ENCODE data around the gene PRSS21. TPM values are rescaled to one million over a fixed set of nuclear protein-coding genes. Genes with fewer than 3 reads are reported as not detected.

The PRSS21 gene
- total RNA-seq, 1 donor from 2014 or later, result not detected

- no peak for DNase-seq
These were observed 28.1 kb downstream of the PRSS21 start for GRCh38 chr16:2845116-2845515.

DNA sequence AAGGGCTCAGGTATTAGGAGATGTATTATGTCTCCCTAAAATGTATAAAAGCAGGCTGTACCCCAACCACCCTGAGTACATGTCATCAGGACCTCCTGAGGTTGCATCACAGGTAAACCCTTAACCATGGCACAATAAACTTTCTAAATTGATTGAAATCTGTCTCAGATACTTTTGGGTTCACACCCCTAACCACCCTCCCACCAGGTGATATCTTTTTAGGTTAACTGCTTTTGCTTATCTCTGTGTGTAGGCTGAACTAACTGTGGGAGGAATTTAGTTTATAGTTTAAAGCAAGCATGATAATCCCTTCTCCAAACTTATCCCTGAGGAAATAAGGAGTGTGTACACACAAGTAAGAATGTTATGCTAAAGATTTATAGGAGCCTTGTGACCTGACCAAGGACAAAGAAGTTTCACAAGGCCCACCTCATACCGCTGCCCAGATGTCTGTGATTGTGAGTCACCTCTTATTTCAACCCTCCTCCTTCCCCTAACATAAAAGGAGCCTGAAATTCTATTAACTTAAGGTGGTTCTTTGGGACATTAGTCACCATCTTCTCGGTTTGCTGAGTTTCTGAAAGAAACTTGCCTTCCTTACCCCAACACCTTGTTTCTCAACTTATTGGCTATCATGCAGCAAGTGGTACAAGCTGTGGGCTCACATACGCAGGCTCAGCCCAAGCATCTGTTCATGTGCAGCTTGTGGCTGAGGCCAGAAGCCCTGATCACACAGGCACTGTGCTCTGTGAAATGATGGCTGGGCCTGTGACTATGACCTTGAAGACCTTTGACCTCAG is 29.7 kb downstream of the PRSS21 start:
- no peak for DNase-seq

DNA sequence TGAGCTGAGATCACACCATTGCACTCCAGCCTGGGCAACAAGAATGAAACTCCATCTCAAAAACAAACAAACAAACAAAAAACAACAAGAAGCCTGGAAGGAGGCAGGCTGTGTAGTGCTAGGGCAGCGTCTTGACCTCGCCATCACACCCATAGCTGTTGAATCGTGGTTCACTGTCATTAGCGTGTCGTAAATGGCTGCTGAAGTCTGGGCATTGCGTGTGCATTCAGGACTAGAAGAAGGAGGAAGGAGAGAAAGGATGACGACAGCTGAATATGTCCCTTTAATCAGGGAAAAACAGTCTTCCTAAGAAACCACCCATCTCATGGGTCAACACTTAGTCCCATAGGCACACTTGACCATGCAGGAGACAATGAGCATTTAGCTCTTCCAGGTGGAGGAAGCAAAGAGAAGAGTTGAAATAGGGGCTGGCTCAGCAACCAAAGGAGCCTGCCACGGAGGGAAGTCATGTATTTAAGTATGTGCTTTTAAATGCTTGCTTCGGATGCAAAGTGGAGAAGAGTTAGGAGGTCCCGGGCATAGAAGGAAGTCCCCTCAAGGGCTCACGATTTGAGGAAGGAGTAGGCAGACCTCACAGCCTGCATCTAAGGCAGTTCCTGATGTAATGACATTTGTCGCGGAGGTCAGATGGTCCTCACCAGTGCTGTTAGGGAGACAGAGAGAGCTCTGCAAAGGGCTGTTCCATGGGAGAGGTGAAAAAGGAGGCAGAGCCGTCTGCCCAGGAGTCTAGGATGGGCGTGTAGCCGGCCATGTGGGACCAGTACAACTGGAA is 32.1 kb downstream of the PRSS21 start:
- no peak for DNase-seq

DNA sequence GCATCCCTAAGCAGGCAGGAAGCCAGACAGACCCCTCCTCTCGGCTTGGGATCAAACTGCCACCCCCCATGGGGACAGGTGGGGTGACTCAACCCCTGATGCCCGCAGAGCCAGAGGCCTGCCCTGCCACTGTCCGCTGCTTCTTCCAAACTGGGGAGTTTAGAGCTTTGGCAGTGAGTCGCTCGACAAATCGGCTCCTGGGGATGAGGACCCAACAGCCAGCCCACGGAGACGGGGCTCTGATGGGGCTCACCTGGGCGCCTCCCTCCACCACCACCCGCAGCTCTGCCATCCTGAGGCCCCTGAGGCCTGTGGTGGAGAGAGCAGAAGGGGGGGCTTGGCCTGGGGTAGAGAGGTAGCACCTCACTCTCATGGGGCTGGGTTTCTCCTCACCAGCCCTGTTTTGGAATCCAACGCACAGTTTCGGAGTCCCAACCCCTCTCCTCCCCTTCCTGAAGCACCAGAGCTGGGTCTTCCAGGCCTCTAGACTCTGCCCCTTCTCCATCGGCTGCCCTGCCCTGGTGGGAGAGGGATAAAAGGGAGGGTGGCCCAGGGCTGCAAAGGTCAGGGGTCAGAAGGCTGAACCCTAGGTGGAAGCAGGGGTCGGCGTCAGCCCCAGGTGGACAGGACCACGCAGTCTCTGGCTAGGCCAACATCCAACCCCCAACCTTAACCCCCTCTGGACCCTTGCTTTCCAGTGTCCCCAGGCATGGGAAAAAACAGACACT is 35.1 kb downstream of the PRSS21 start:
- DNase-seq, result no peak

GRCh38 chr16:2852731-2853507 is 35.9 kb downstream of the PRSS21 start:
- no peak for DNase-seq

- DNase-seq, result no peak
These were observed 36.6 kb downstream of the PRSS21 start for GRCh38 chr16:2853531-2854073.

DNA sequence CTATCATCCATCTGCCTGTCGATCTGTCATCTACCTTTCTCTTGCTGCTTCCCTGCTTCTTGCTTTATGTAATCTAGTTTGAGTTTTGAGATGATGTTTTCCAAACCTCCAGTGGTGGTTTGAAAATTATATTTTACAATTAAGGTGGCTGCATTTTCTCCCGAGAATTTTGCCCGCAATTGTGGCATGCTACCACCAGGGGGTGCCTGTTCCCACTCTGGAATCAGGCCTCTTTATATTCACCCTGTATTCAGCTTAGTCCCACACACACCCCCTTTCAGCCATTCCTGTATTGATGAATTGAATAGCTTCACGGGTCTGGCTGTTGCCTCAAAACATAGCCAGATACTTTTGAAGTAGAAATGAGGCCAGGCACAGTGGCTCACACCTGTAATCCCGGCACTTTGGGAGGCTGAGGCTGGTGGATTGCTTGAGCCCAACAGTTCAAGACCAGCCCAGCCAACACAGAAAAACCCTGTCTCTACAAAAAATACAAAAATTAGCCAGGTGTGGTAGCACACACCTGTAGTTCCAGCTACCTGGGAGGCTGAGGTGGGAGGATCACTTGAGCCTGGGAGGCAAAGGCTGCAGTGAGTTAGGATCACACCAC is 37.8 kb downstream of the PRSS21 start:
- DNase-seq, result no peak

GRCh38 chr16:2855536-2855935 is 38.5 kb downstream of the PRSS21 start:
- no peak for DNase-seq

- DNase-seq, result no peak
These were observed 39.1 kb downstream of the PRSS21 start for GRCh38 chr16:2856061-2856670.

DNA sequence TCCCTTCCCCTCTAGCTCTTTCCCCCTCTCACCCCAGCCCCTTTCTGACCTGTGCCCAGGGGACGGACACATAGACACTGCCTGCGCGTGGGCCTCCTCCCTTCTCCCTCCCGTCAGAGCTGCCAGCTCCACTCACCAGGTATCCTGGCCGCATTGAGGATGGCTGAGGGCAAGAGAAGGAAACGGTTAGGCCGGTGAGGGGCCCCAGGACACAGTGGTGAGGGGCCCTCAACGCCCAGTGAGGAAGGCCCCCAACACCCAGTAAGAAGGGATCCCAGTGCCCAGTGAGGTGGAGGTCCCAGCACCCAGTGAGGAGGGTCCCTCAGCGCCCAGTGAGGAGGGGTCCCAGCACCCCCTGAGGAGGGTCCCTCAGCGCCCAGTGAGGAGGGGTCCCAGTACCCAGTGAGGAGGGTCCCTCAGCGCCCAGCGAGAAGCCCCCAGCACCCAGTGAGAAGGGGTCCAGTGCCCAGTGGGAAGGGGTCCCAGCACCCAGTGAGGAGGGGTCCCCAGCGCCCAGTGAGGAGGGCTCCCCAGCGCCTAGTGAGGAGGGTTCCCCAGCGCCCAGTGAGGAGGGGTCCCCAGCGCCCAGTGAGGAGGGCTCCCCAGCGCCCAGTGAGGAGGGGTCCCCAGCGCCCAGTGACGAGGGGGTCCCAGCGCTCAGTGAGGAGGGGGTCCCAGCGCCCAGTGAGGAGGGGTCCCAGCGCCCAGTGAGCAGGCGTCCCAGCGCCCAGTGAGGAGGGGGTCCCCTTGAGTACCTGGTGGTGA is 39.8 kb downstream of the PRSS21 start:
- DNase-seq, result no peak

GRCh38 chr16:2857451-2858244 is 40.6 kb downstream of the PRSS21 start, which contains the start of gene PRSS22:
Gene PRSS22, minus strand, starts transcription at chr16:2858170. Its CDS starts 66 bp downstream, at chr16:2858104.
- DNase-seq, result peak; percentile 36

GRCh38 chr16:2858245-2859025 is 41.4 kb downstream of the PRSS21 start:
- DNase-seq, result peak; percentile 9

DNA sequence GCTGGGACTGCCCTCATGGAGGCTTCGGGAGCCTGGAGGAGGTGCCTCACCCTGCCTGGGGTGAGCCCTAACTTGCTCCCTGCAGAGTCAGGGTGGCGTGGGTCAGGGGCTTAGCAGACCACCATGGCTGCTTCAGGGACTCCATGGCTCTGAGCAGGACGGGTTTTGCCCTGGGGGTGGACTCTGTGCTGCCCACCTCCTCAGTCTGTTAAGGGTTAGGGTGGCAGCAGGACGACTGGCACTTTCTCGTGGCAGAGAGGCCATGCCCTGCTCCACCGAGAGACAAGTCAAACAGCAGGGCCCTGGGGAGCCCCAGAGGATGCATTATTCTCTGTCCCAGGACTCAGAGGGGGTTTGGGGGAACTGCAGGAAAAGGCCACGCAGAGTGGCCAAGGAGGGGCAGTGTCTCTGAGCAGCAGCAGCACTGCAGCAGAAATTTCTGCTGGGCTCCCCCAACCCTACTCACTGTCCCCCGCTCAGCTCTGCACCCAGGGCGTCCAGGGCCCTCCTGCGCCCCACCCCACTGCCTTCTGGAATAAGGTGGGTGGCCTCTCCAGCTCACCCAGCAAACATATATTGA is 42.7 kb downstream of the PRSS21 start:
- DNase-seq, result no peak

DNA sequence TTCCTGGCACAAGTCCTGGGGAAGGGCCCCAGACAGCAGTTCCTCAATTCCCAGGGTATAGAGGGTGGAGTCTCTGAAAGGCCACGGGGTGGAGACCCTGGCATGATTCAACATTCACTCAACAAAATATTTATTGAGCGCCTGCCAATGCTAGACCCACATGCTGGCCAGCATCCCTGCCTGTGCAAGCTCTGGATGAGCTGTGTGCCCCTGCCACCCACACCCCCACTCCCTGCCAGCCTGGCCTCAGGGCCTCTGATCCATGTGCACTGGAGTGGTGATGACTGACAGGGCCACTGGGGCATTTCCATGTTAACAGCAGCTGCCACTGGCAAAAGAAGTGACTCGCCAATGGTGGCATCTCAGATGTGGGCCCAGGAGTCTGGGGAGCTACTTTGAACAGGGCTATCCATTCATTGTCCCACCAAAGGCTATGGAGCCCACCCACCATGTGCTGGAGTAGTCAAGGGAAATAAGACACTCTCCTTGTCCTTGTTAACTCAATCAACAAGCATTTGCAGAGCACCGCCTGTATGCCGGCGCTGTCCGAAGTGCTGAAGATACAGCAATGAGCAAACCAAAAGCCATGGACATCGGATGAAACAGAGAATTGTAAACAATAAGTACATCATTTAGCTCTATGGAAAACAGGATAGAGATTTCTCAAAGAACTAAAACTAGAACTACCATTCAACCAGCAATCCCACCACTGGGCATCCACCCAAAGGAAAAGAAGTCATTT is 44.0 kb downstream of the PRSS21 start:
- DNase-seq, result no peak

GRCh38 chr16:2865651-2866050 is 48.6 kb downstream of the PRSS21 start:
- DNase-seq, result no peak

DNA sequence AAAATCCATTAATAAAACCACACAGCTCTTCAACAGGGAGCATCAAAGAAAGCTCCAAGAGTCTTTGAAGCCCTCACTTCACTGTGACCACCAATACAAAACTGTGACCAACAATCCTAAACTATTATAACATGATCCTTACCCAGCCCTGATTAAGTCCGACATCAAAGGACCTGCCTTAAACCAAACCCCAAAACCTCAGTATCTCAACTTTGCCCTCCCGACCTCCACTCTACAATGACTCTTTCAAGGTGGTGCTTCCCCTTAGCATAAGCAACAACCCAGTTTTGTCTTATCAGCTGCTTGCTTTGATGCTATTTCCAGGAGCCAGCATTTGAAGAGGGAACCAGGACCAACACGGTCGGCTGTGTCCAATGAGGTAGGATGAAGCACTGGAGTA is 49.4 kb downstream of the PRSS21 start:
- no peak for DNase-seq

DNA sequence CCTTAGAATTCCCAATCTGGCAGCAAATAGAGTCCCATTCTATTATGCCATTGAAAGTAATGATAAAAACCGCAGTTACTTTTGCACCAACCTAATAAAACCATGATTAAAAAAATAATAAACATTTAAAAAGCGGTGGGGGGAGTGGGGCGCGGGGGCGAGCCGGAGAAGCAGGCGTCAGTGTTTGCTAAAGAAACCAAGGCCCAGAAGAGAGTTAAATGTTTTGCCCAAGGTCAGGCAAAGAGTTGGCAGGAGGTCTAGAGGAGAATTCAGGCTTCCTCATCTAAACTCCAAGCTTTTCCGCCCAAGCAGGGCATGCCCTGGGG is 50.6 kb downstream of the PRSS21 start:
- DNase-seq, result no peak

Data from tongue (tissue), 2 donors.